NOMO-1 treated with dmso at 0.1 percent for 144 hours (cell line): ENCODE results near the gene ZNF446.
"Not testable (repeated sequence)": the region's sequence is repeated elsewhere in the genome, so short reads cannot be mapped to it uniquely, and the experiment has no call there.

Source experiments
- DNase-seq: peaks from one replicate; lab custom pipeline; 2025; ENCODE audit not compliant: unreplicated experiment; lab: John Stamatoyannopoulos, UW

ZNF446 gene

GRCh38 chr19:58475714-58476497 is at the start of gene ZNF446:
TSS of gene ZNF446 (plus strand) at chr19:58476352. CDS start at chr19:58477219, 867 bp downstream.
- peak; percentile 97 for DNase-seq

DNA sequence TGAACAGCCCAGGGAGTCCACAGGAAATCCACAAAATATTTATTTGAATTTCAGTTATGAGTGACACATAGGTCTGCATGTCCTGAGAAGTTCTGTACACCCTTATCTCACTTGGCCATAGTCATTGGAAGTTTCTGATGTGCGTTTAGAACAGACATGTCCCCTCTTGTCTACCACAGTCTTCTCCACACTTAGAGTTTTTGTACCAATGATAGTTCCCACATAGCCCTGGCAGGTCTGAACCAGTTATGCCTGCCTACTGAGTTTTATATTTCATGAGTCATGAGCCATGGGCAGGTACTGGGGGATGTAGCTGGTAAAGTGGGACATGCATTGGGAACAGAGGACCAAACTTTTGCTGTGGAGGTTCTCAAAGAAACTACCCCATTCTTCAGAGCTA is 47.5 kb upstream of the ZNF446 start:
- no peak for DNase-seq

DNA sequence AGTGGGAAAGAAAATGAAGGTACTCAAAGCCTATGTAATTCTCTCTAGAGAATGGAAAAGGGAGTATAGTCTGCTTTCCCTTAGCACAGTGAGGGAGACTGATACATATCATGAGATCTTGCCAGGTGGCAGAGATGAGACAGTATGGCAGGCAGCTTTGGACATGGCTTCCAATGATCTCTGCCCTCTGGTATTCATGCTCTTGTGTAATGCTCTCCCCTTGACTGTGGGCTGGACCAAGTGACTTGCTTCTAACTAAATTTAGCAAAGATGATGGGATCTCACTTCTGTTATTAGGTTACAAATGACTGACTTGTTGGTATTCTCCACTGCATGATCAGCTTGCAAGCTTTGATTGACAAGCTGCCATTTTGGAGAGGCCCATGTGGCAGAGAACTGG is 46.4 kb upstream of the ZNF446 start:
- no peak for DNase-seq

DNA sequence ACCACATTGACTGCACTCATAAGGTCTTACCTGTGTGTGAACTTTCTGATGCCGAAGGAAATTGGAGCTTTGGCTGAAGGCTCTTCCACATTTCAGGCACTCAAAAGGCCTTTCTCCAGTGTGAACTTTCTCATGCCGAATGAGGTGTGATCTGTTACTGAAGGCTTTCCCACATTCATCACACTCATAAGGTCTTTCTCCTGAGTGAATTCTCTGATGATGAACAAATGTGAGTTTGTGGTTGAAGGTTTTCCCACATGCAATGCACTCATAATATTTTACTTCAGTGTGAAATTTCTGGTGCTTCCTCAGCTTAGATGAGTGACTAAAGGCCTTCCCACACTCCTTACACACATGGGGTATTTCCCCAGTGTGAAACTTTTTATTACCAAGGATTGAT is 41.9 kb upstream of the ZNF446 start:
- DNase-seq = no peak

GRCh38 chr19:58439576-58440554 is 36.3 kb upstream of the ZNF446 start, which contains the start of gene ZNF132:
TSS of gene ZNF132 (minus strand) at chr19:58440153. CDS start at chr19:58439821, 332 bp downstream.
- DNase-seq = peak; percentile 95

- no peak for DNase-seq
Observed at GRCh38 chr19:58440556-58440955, 35.6 kb upstream of the ZNF446 start.

- not testable (repeated sequence) for DNase-seq
Observed at GRCh38 chr19:58442986-58443385, 33.2 kb upstream of the ZNF446 start.

GRCh38 chr19:58448860-58449259 is 27.3 kb upstream of the ZNF446 start:
- DNase-seq = not testable (repeated sequence)

DNA sequence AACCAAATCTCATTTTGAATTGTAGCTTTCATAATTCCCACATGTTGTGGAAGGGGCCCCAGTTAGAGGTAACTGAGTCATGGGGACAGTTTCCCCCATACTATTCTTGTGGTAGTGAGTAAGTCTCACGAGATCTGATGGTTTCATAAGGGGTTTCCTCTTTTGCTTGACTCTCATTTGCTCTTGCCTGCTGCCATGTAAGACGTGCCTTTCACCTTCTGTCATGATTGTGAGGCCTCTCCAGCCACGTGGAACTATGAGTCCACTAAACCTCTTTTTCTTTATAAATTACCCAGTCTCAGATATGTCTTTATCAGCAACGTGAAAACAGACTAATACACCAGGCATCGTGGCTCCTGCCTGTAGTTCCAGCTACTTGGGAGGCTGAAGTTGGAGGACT is 26.2 kb upstream of the ZNF446 start:
- not testable (repeated sequence) for DNase-seq

- no peak for DNase-seq
Observed at GRCh38 chr19:58450856-58451357, 25.2 kb upstream of the ZNF446 start.

GRCh38 chr19:58451358-58452101 is 24.6 kb upstream of the ZNF446 start, which contains the start of gene ZNF324B:
TSS of gene ZNF324B (plus strand) at chr19:58451622. CDS start at chr19:58453702, 2,080 bp downstream.
- DNase-seq = peak; percentile 96

DNA sequence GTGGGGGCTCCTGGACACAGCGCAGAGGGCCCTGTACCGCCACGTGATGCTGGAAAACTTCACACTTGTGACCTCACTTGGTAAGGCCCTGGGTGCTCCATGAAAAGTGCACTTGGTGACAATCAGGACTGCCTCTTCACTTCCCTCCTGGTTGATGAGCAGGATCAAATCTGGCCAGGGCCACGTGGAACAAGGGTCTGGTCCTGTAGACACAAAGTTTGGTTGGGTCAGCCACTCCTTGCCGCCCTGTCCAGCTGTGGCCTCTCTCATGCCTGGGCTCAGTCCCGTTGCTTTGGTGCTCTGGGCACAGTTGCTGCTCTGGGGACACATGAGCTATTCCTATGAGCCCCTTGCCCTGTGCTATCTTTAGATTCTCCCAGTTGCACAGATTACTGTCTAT is 22.4 kb upstream of the ZNF446 start:
- no peak for DNase-seq

GRCh38 chr19:58455306-58455705 is 20.8 kb upstream of the ZNF446 start:
- no peak for DNase-seq

GRCh38 chr19:58456111-58456510 is 20.0 kb upstream of the ZNF446 start:
- DNase-seq = no peak

DNA sequence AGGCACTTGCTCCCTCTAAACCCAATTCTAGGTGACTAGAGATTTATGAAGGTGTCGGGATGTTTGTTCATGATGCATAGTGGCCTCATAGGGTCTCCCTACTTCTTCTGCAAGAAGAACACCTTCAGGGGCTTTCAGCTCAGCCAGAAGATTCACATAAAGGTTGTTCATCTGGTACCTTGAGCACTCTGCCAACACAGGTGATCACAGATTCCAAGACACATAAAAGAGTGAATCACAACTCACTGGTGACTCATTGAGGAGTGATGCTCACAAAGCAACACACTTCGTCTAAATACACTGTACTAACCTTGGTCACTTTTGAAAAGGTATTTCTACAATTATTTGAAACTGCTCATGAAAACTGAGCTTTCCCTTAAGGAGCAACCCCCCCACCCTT is 16.1 kb upstream of the ZNF446 start:
- DNase-seq = no peak

- no peak for DNase-seq
Observed at GRCh38 chr19:58466089-58466759, 9.9 kb upstream of the ZNF446 start.

DNA sequence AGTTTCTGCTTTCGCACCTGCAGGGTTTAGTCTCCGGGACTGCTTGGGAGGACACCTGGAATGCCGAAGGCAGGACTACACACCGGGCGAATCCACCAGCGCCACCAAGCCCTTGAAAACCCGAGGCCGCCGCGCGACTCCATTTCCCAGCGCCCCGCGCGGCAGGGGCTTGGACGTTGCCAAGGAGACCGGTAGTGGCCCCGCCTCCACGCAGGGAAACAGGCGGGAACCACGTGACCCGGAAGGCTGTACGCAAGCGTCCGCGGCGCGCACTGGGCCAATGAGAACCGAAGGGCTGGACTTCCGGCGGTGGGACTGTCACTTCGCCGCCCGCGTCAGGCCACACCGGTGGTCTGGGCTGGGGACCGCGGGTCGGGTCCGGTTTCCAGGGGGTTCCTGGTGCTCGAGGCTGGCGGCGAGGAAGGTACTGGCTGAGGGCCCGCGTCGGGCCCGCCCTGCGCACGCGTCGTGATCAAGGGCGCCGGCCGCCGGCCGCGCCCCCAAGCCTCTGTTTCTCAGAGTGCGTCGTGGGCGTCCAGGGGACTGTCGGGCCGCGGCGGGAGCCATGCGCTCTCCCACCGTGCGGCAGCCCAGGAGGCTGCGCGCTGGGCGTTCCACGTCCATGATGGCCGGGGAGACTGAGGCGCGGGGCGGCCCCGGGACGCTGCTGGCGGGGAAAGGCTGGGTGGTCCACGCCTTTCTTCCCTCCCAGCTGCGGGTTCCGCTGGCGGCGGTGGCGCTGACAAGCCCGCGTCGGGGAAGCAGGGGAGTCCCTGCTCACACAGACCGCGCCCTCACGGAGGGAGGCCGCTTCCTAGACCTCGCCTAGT is 9.2 kb upstream of the ZNF446 start, which contains the start of gene ZNF324:
TSS of gene ZNF324 (plus strand) at position 321 of the 830 bp plus-strand sequence. CDS start 2,106 bp downstream, outside the sequence.
- peak; percentile 96 for DNase-seq

DNA sequence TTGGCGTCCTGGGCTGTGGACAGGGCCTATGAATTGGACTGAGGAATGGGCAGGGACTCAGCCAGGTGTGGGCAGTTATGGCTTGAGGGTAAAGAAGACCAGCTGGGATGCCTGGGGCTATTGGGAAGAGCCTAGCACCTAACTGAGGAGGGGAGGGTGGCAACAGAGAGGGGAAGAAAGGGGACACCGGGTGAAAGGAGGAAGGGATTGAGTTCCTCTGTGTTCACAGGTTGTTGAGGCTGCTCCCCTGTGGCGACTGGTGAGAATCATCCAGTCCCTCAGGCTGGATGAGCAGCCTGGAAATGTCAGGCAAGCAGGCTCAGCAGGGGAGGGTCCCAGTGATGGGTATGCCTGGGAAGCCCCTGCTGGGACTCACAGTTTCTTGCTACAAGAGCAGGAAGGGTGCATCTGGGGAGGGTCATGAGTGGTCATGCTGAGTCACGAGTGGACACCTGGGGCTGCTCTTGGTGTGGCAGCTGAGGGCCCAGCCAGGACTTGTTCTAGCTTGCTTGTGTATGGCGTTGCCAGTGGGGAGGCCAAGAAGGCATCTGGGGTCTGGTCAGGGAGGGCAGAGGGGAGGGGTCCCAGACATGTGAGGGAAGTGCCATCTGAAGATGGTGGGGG is 7.8 kb upstream of the ZNF446 start:
- DNase-seq = no peak
